ENCODE measurements around the gene BAHD1. TPM values are rescaled to one million over a fixed set of nuclear protein-coding genes. Genes with fewer than 3 reads are reported as not detected.

Gene BAHD1
- total RNA-seq, 1 donor from 2014 or later = 17.1 TPM

GRCh38 chr15:40463886-40464545 is 23.3 kb downstream of the BAHD1 start:
- TF ChIP-seq, protein P1, sequence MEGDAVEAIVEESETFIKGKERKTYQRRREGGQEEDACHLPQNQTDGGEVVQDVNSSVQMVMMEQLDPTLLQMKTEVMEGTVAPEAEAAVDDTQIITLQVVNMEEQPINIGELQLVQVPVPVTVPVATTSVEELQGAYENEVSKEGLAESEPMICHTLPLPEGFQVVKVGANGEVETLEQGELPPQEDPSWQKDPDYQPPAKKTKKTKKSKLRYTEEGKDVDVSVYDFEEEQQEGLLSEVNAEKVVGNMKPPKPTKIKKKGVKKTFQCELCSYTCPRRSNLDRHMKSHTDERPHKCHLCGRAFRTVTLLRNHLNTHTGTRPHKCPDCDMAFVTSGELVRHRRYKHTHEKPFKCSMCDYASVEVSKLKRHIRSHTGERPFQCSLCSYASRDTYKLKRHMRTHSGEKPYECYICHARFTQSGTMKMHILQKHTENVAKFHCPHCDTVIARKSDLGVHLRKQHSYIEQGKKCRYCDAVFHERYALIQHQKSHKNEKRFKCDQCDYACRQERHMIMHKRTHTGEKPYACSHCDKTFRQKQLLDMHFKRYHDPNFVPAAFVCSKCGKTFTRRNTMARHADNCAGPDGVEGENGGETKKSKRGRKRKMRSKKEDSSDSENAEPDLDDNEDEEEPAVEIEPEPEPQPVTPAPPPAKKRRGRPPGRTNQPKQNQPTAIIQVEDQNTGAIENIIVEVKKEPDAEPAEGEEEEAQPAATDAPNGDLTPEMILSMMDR (IDR thresholded peaks at IDR 0.05; ENCODE audit: borderline replicate concordance) = no peak
- no peaks in the 10 kb centered on the region for H3K9me3 ChIP-seq (replicated peaks)
- H3K27ac ChIP-seq (replicated peaks) = no peak overlapping the region
- intact Hi-C loops (cut with micrococcal nuclease) = no loop called here
- no peaks in the 10 kb centered on the region for H3K4me1 ChIP-seq
- H3K36me3 ChIP-seq = peaks cover 82% of the 10 kb centered on the region
- DNase-seq = no peak
- H3K27me3 ChIP-seq (ENCODE audit: low read depth) = no peaks in the 10 kb centered on the region
- no peak overlapping the region for H3K4me3 ChIP-seq

GRCh38 chr15:40464595-40465185 is 23.9 kb downstream of the BAHD1 start:
- Histone ChIP-seq H3K4me1 (no peaks in the 10 kb centered on the region), H3K36me3 (peaks cover 76% of the 10 kb centered on the region), H3K27ac (replicated peaks) (no peak overlapping the region), H3K4me3 (no peak overlapping the region), H3K9me3 (replicated peaks) (no peaks in the 10 kb centered on the region), H3K27me3 (ENCODE audit: low read depth) (no peaks in the 10 kb centered on the region)
- intact Hi-C loops (cut with micrococcal nuclease) = no loop called here
- TF ChIP-seq, protein P1 (IDR thresholded peaks at IDR 0.05; ENCODE audit: borderline replicate concordance) = no peak
- DNase-seq = no peak

GRCh38 chr15:40465939-40466338 is 25.2 kb downstream of the BAHD1 start:
- Histone ChIP-seq H3K27ac (replicated peaks) (no peak overlapping the region), H3K4me1 (peaks cover 10% of the 10 kb centered on the region), H3K9me3 (replicated peaks) (no peaks in the 10 kb centered on the region), H3K4me3 (no peak overlapping the region), H3K36me3 (peaks cover 64% of the 10 kb centered on the region), H3K27me3 (ENCODE audit: low read depth) (no peaks in the 10 kb centered on the region)
- intact Hi-C loops (cut with micrococcal nuclease) = no loop called here
- TF ChIP-seq, protein P1 (IDR thresholded peaks at IDR 0.05; ENCODE audit: borderline replicate concordance) = no peak
- DNase-seq = no peak

DNA sequence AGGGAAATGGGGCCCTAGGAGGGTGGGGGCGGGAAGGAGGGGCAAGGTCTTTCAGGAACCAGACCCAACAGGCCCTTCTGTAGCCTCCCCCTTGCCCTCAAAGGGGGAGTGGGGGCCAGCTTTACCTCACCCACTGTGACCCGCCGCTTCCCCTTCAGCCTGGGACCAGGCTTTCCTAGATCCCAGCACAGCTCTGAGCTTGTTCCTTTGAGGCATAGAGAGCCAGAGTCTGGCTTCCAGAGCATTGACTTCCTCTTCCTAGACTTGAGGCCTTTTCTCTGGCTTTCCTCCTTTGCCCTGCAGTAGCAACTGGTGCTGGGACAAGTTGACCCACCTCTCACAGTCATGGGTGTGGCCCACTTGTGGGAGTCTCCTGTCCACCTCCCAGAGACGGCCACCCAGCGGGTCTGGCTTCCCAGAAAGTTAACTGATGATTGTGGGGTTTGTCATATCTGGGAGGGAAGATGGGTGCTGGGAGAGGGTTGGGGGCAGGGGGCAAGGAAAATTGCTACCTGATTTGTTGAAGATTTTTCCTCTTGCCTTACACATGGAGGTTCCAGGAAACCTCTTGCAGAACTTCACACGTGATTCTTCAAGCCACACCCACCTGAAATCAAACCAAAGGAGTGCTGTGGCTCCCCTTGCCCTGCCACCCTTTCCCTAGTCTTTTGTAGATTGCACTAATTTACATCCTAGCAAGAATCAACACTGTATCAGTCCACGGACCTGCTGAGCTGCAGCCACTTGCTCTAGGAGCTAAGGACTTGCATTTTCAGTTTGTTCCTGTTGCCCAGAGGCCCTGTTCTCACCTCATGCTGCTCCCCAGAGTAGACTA is 25.9 kb downstream of the BAHD1 start:
- peaks cover 58% of the 10 kb centered on the region for H3K36me3 ChIP-seq
- intact Hi-C loops (cut with micrococcal nuclease) = no loop called here
- DNase-seq = no peak

DNA sequence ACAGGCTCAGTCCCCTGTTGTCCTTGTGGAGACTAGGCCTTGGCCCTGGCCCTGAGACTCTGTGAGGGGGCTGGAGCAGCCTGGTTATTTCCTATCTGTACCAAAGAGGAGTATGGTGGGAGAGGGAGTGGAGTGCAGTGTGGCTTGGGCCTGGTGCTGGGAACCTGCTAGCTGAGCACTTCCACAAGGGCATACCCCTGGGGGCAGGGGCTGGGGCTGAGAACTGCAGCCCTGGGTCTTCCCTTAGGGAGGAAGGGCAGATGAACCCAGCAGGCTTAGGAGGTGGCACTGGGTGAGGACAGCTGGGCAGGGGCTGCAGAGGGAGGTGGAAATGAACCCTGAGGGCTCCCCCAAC is 26.5 kb downstream of the BAHD1 start:
- H3K4me1 ChIP-seq = peaks cover 23% of the 10 kb centered on the region
- no peak overlapping the region for H3K27ac ChIP-seq (replicated peaks)
- H3K36me3 ChIP-seq = peaks cover 52% of the 10 kb centered on the region
- intact Hi-C loops (cut with micrococcal nuclease) = no loop called here
- DNase-seq = no peak
- no peaks in the 10 kb centered on the region for H3K9me3 ChIP-seq (replicated peaks)
- TF ChIP-seq, protein P1 (IDR thresholded peaks at IDR 0.05; ENCODE audit: borderline replicate concordance) = no peak
- no peaks in the 10 kb centered on the region for H3K27me3 ChIP-seq (ENCODE audit: low read depth)
- no peak overlapping the region for H3K4me3 ChIP-seq

More for the DNA sequence above, 25.9 kb downstream of the BAHD1 start:
- H3K4me1 ChIP-seq = peaks cover 17% of the 10 kb centered on the region
- H3K27me3 ChIP-seq (ENCODE audit: low read depth) = no peaks in the 10 kb centered on the region
- no peak overlapping the region for H3K27ac ChIP-seq (replicated peaks)
- H3K9me3 ChIP-seq (replicated peaks) = no peaks in the 10 kb centered on the region
- TF ChIP-seq, protein P1 (IDR thresholded peaks at IDR 0.05; ENCODE audit: borderline replicate concordance) = no peak
- no peak overlapping the region for H3K4me3 ChIP-seq
